Neural cell (in vitro differentiated cells): ENCODE measurements around the gene TATDN2. TPM values are rescaled to one million over a fixed set of nuclear protein-coding genes. Genes with fewer than 3 reads are reported as not detected.

Experiments
- H2AFZ ChIP-seq: fragments of 200-600, 300-800 bp; sonication (generic), shearing (Covaris generic); 2 replicates; pipeline ENCODE4 v1.6.0; 2014; ENCODE audit warnings: low read depth, mild to moderate bottlenecking, antibody characterized with exemption, low read length, moderate library complexity
- H3F3A ChIP-seq: fragments of 200-600 bp; shearing (Covaris generic); 2 replicates; pipeline ENCODE4 v1.6.1; 2016; ENCODE audit warnings: mild to moderate bottlenecking, moderate library complexity, mixed read lengths, antibody characterized with exemption, low read length; ENCODE audit not compliant: insufficient read depth, poor library complexity, severe bottlenecking
- H3K27ac ChIP-seq: fragments of 200-600, 300-800 bp; sonication (generic), shearing (Covaris generic); 2 replicates; pipeline ENCODE4 v1.5.1; 2014; ENCODE audit warnings: mild to moderate bottlenecking, low read length, moderate library complexity
- H3K27me3 ChIP-seq: fragments of 300-800, 200-600 bp; sonication (generic), shearing (Covaris generic); 2 replicates; pipeline ENCODE4 v1.6.0; 2014; ENCODE audit warnings: mild to moderate bottlenecking, low read depth, low read length, moderate library complexity; ENCODE audit not compliant: insufficient read depth
- H3K36me3 ChIP-seq: fragments of 300-800, 200-600 bp; sonication (generic), shearing (Covaris generic); 2 replicates; pipeline ENCODE4 v1.5.1; 2014; ENCODE audit warnings: mild to moderate bottlenecking, antibody characterized with exemption, low read length, moderate library complexity; ENCODE audit not compliant: insufficient read depth
- H3K4me2 ChIP-seq: fragments of 300-800, 200-600 bp; sonication (generic), shearing (Covaris generic); 2 replicates; pipeline ENCODE4 v1.6.0; 2014; ENCODE audit warnings: mild to moderate bottlenecking, low read length
- H3K4me3 ChIP-seq: fragments of 300-800, 200-600 bp; sonication (generic), shearing (Covaris generic); 2 replicates; pipeline ENCODE4 v1.5.1; 2014; ENCODE audit warnings: mild to moderate bottlenecking, low read length, moderate library complexity
- H3K79me2 ChIP-seq: fragments of 200-600 bp; shearing (Covaris generic); replicated peaks from 2 replicates; pipeline ENCODE4 v1.6.0; 2014; ENCODE audit warnings: mild to moderate bottlenecking, low read length, moderate library complexity; ENCODE audit not compliant: insufficient read depth
- H3K9ac ChIP-seq: fragments of 300-800, 200-600 bp; sonication (generic), shearing (Covaris generic); 2 replicates; pipeline ENCODE4 v1.6.1; 2016; ENCODE audit warnings: mild to moderate bottlenecking, low read length, mixed read lengths
- H3K9me2 ChIP-seq: fragments of 200-600 bp; shearing (Covaris generic); 2 replicates; pipeline ENCODE4 v1.6.1; 2016; ENCODE audit warnings: mild to moderate bottlenecking, low read length, mixed read lengths; ENCODE audit not compliant: insufficient read depth
- H3K9me3 ChIP-seq: fragments of 200-600, 300-800 bp; sonication (generic), shearing (Covaris generic); 2 replicates; pipeline ENCODE4 v1.6.1; 2016; ENCODE audit warnings: mild to moderate bottlenecking, mixed run types, low read length, moderate library complexity, mixed read lengths
- H4K20me1 ChIP-seq: fragments of 200-600 bp; shearing (Covaris generic); 2 replicates; pipeline ENCODE4 v1.6.1; 2016; ENCODE audit warnings: mild to moderate bottlenecking, mixed run types; ENCODE audit not compliant: insufficient read depth
- CTCF ChIP-seq: fragments of 450-650 bp; IDR thresholded peaks from 2 replicates; pipeline ENCODE4 v1.5.1; 2014; ENCODE audit warnings: antibody characterized with exemption, mild to moderate bottlenecking, moderate library complexity; ENCODE audit not compliant: poor library complexity, severe bottlenecking
- EP300 ChIP-seq: fragments of 450-650 bp; conservative IDR thresholded peaks from 2 replicates; pipeline ENCODE4 v1.6.1; 2014; ENCODE audit warnings: antibody characterized with exemption, mild to moderate bottlenecking, moderate library complexity; ENCODE audit not compliant: poor library complexity, severe bottlenecking
- EZH2 ChIP-seq: fragments of 200-600, 300-800 bp; shearing (Covaris generic), sonication (generic); IDR thresholded peaks from 2 replicates; pipeline ENCODE4 v1.6.1; 2014; ENCODE audit warnings: antibody characterized with exemption, low read length, borderline replicate concordance, mild to moderate bottlenecking; ENCODE audit not compliant: insufficient read depth, poor library complexity, severe bottlenecking
- MXI1 ChIP-seq: fragments of 450-650 bp; conservative IDR thresholded peaks from 2 replicates; pipeline ENCODE4 v1.6.1; 2014; ENCODE audit warnings: antibody characterized with exemption, mild to moderate bottlenecking; ENCODE audit not compliant: poor library complexity, severe bottlenecking
- POLR2AphosphoS5 ChIP-seq: IDR thresholded peaks from 2 replicates; pipeline ENCODE4 v1.6.1; 2012
- RAD21 ChIP-seq: fragments of 450-650 bp; conservative IDR thresholded peaks from 2 replicates; pipeline ENCODE4 v1.6.1; 2014; ENCODE audit warnings: antibody characterized with exemption, mild to moderate bottlenecking, moderate library complexity
- SMC3 ChIP-seq: fragments of 450-650 bp; conservative IDR thresholded peaks from 2 replicates; pipeline ENCODE4 v1.6.1; 2014; ENCODE audit warnings: antibody characterized with exemption, mild to moderate bottlenecking, moderate library complexity; ENCODE audit not compliant: poor library complexity
- TAF1 ChIP-seq: IDR thresholded peaks from 2 replicates; pipeline ENCODE4 v1.6.1; 2012; ENCODE audit warnings: low read depth
- polyA plus RNA-seq: library from polyadenylated mRNA; depleted of rRNA; stranded (reverse); fragments of >200 nt; gene quantifications from 2 replicates; pipeline ENCODE4 v1.2.3, GENCODE V29; 2014
- TF ChIP-seq, protein P1 (sequence below): IDR thresholded peaks from 2 replicates; pipeline ENCODE4 v1.6.1; 2012; ENCODE audit warnings: borderline replicate concordance

TATDN2 gene
- polyA plus RNA-seq, 1 donor from 2014 or later, result 22.1 TPM

- H2AFZ ChIP-seq, result no peak overlapping the region
- H3K4me3 ChIP-seq, result no peak overlapping the region
- H3K27me3 ChIP-seq, result no peaks in the 10 kb centered on the region
- H3F3A ChIP-seq, result no peaks in the 10 kb centered on the region
- H3K79me2 ChIP-seq, result no peaks in the 10 kb centered on the region
- H3K9me2 ChIP-seq, result no peaks in the 10 kb centered on the region
- TF ChIP-seq RAD21 (no peak), CTCF (no peak), POLR2AphosphoS5 (no peak), EZH2 (no peak)
- H3K4me2 ChIP-seq, result no peak overlapping the region
- H3K9ac ChIP-seq, result no peak overlapping the region
- H4K20me1 ChIP-seq, result no peaks in the 10 kb centered on the region
- H3K9me3 ChIP-seq, result no peaks in the 10 kb centered on the region
- H3K27ac ChIP-seq, result no peak overlapping the region
- no peaks in the 10 kb centered on the region for H3K36me3 ChIP-seq
These were observed 18.7 kb upstream of the TATDN2 start for GRCh38 chr3:10229576-10229975.

DNA sequence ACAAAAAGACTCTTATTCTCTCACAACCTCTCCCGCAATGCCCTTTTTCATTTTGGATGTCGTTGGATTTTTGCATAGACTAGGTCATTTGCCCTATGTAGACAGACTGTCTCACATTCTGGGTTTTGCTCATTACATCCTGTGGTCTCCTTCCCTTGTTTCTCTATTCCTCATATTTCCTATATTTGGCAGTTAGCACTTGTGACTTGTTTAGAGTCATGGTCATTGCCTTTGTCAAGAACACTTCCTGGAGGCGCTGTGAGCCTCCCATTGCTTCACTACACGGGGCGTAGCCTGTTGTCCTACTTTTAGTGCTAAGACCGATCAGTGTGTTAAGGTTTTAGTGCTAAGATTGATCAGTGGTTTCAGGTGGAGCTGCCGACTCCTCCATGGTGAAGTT lies 16.1 kb upstream of the TATDN2 start:
- Histone ChIP-seq H3K27ac (no peak overlapping the region), H3K9me2 (no peaks in the 10 kb centered on the region), H3K27me3 (no peaks in the 10 kb centered on the region), H3K79me2 (no peaks in the 10 kb centered on the region), H3K4me3 (no peak overlapping the region), H3F3A (no peaks in the 10 kb centered on the region), H2AFZ (no peak overlapping the region), H3K4me2 (no peak overlapping the region), H3K9me3 (no peaks in the 10 kb centered on the region), H4K20me1 (no peaks in the 10 kb centered on the region), H3K36me3 (no peaks in the 10 kb centered on the region), H3K9ac (no peak overlapping the region)
- TF ChIP-seq EP300, result no peak
- no peak for TF ChIP-seq SMC3
- TF ChIP-seq EZH2, result no peak

DNA sequence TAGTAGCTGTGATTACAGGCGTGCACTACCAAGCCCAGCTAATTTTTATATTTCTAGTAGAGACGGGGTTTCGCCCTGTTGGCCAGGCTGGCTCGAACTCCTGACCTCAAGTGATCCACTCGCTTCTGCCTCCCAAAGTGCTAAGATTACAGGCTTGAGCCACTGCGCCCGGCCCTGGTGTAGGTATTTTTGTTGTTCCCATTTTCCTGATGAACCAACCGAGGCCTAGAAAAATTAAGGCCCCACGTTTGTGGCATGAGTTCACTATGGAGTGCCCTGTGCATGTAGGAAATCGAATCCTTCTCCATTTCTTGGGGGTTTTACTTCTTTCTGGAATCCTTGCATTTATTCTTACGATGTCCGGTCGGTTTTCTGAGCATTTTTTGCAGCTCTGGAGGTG lies 14.3 kb upstream of the TATDN2 start:
- H4K20me1 ChIP-seq, result no peaks in the 10 kb centered on the region
- TF ChIP-seq POLR2AphosphoS5 (no peak), EP300 (no peak), SMC3 (no peak), TAF1 (no peak), EZH2 (no peak), CTCF (no peak), MXI1 (no peak), RAD21 (no peak)
- TF ChIP-seq, protein P1, sequence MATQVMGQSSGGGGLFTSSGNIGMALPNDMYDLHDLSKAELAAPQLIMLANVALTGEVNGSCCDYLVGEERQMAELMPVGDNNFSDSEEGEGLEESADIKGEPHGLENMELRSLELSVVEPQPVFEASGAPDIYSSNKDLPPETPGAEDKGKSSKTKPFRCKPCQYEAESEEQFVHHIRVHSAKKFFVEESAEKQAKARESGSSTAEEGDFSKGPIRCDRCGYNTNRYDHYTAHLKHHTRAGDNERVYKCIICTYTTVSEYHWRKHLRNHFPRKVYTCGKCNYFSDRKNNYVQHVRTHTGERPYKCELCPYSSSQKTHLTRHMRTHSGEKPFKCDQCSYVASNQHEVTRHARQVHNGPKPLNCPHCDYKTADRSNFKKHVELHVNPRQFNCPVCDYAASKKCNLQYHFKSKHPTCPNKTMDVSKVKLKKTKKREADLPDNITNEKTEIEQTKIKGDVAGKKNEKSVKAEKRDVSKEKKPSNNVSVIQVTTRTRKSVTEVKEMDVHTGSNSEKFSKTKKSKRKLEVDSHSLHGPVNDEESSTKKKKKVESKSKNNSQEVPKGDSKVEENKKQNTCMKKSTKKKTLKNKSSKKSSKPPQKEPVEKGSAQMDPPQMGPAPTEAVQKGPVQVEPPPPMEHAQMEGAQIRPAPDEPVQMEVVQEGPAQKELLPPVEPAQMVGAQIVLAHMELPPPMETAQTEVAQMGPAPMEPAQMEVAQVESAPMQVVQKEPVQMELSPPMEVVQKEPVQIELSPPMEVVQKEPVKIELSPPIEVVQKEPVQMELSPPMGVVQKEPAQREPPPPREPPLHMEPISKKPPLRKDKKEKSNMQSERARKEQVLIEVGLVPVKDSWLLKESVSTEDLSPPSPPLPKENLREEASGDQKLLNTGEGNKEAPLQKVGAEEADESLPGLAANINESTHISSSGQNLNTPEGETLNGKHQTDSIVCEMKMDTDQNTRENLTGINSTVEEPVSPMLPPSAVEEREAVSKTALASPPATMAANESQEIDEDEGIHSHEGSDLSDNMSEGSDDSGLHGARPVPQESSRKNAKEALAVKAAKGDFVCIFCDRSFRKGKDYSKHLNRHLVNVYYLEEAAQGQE, result no peak
- H2AFZ ChIP-seq, result no peak overlapping the region
- H3K36me3 ChIP-seq, result no peaks in the 10 kb centered on the region
- H3K9me3 ChIP-seq, result no peaks in the 10 kb centered on the region
- H3K4me3 ChIP-seq, result no peak overlapping the region
- no peak overlapping the region for H3K27ac ChIP-seq
- no peak overlapping the region for H3K4me2 ChIP-seq
- no peaks in the 10 kb centered on the region for H3K79me2 ChIP-seq
- H3F3A ChIP-seq, result no peaks in the 10 kb centered on the region
- H3K9ac ChIP-seq, result no peak overlapping the region
- H3K9me2 ChIP-seq, result no peaks in the 10 kb centered on the region
- H3K27me3 ChIP-seq, result no peaks in the 10 kb centered on the region
